CD4-positive, alpha-beta memory T cell (primary cell): ENCODE data around the gene ZNF318. TPM values are rescaled to one million over a fixed set of nuclear protein-coding genes. Genes with fewer than 3 reads are reported as not detected.
"Not testable (repeated sequence)": the region's sequence is repeated elsewhere in the genome, so short reads cannot be mapped to it uniquely, and the experiment has no call there.

ENCODE experiments used
- CTCF ChIA-PET: fragments of 350-600 bp; sonication (Branson Sonifier 250); formaldehyde crosslinking; loops from one replicate; lab custom pipeline; 2021; ENCODE audit warnings: inconsistent platforms; ENCODE audit not compliant: partially characterized antibody; lab: Charles Lee
- POLR2A ChIA-PET: fragments of 350-600 bp; sonication (Branson Sonifier 250); formaldehyde crosslinking; loops from one replicate; lab custom pipeline; 2021; ENCODE audit not compliant: partially characterized antibody; lab: Charles Lee
- DNase-seq, 5 donors: peaks; one replicate each; pipeline versions ENCODE4 v3.0.0 to v3.0.0-alpha.2; 2020 to 2022; ENCODE audit warnings: mixed read lengths in 1 of 5
- H3K27ac ChIP-seq: one replicate; pipeline ENCODE4 v1.7.0; 2013; ENCODE audit warnings: low read depth, low read length
- H3K27me3 ChIP-seq: 2 replicates; pipeline ENCODE4 v1.7.0; 2013; ENCODE audit warnings: mild to moderate bottlenecking, low read length, moderate library complexity; ENCODE audit not compliant: insufficient read depth
- H3K36me3 ChIP-seq: 2 replicates; pipeline ENCODE4 v1.7.0; 2013; ENCODE audit warnings: mild to moderate bottlenecking, low read length, moderate library complexity; ENCODE audit not compliant: insufficient read depth
- H3K4me1 ChIP-seq: 2 replicates; pipeline ENCODE4 v1.7.0; 2013; ENCODE audit warnings: mild to moderate bottlenecking, low read length, moderate library complexity; ENCODE audit not compliant: insufficient read depth
- H3K4me3 ChIP-seq, 2 donors: one replicate each; pipeline ENCODE4 v1.7.0; 2013; ENCODE audit warnings: low read length in 2 of 2, mild to moderate bottlenecking in 1 of 2
- H3K9me3 ChIP-seq, 2 donors: one replicate each; pipeline ENCODE4 v1.7.0; 2013; ENCODE audit warnings: low read length in 2 of 2, control low read depth in 1 of 2; ENCODE audit not compliant: control insufficient read depth in 1 of 2
- H3K27ac Mint-ChIP-seq, 7 donors: one replicate each; pipeline ENCODE4 v1.8.0; 2020 to 2021; ENCODE audit warnings: mixed read lengths in 7 of 7, mild to moderate bottlenecking in 6 of 7, inconsistent platforms in 3 of 7, moderate library complexity in 3 of 7
- H3K27me3 Mint-ChIP-seq, 2 donors: one replicate each; pipeline ENCODE4 v1.8.0; 2020 to 2021; ENCODE audit warnings: mixed read lengths in 2 of 2
- H3K36me3 Mint-ChIP-seq, 2 donors: one replicate each; pipeline ENCODE4 v1.8.0; 2020 to 2021; ENCODE audit warnings: mixed read lengths in 2 of 2, inconsistent platforms in 1 of 2, mild to moderate bottlenecking in 1 of 2
- H3K4me1 Mint-ChIP-seq, 4 donors: one replicate each; pipeline ENCODE4 v1.8.0; 2020 to 2021; ENCODE audit warnings: mixed read lengths in 4 of 4, mild to moderate bottlenecking in 1 of 4
- H3K4me3 Mint-ChIP-seq, 8 donors: one replicate each; pipeline ENCODE4 v1.8.0; 2020 to 2021; ENCODE audit warnings: mixed read lengths in 8 of 8, mild to moderate bottlenecking in 7 of 8, moderate library complexity in 6 of 8, inconsistent platforms in 3 of 8
- H3K9me3 Mint-ChIP-seq, 8 donors: one replicate each; pipeline ENCODE4 v1.8.0; 2020 to 2021; ENCODE audit warnings: mixed read lengths in 8 of 8, mild to moderate bottlenecking in 5 of 8, inconsistent platforms in 3 of 8, moderate library complexity in 1 of 8
- intact Hi-C: fragments of 100-400 bp; cut with micrococcal nuclease; formaldehyde crosslinking; loops from one replicate; pipeline ENCODE4 v1.15.1; 2023
- polyA plus RNA-seq, 2 donors: library from polyadenylated mRNA; unstranded; fragments of 300-500 nt; fragmentation: Illumina TruSeq; gene quantifications; one replicate each; pipeline ENCODE4 v1.2.3, GENCODE V29; 2021
- total RNA-seq, 2 experiments: library from RNA; stranded (reverse); gene quantifications; one replicate each; pipeline ENCODE4 v1.2.3, GENCODE V29; 2021

Gene ZNF318
- total and polyA plus RNA-seq, 4 experiments from 2014 or later, result 1.3 to 32.2 (median 18.8) TPM

- no peak overlapping the region for H3K4me3 ChIP-seq
- no peaks in the 10 kb centered on the region for H3K9me3 ChIP-seq
- Mint-ChIP-seq H3K27me3 (peaks cover 0 to 8% of the 10 kb centered on the region in 2 donors), H3K4me1 (peaks cover 37 to 65% (median 49%) of the 10 kb centered on the region in 4 donors), H3K36me3 (no peaks in the 10 kb centered on the region), H3K27ac (no peak overlapping the region), H3K9me3 (peaks cover 0 to 9% (median 1%) of the 10 kb centered on the region in 8 donors), H3K4me3 (no peak overlapping the region)
- intact Hi-C loops, result no loop called here
- H3K36me3 ChIP-seq, result no peaks in the 10 kb centered on the region
- POLR2A ChIA-PET, result interaction anchor here (0.9 to 1.2 kb wide), 3 partner anchors 20 to 460 kb away, joined by 3 to 5 read pairs (median 3); partner anchors contain the start of genes CNPY3 and ZNF318
- peaks cover 45% of the 10 kb centered on the region for H3K4me1 ChIP-seq
- CTCF ChIA-PET, result interaction anchor here (1.2 to 2.5 kb wide), 3 partner anchors 8 to 126 kb away, joined by 3 to 12 read pairs (median 10); partner anchors contain the start of gene CRIP3
- H3K27me3 ChIP-seq, result no peaks in the 10 kb centered on the region
- no peak for DNase-seq
- H3K27ac ChIP-seq, result no peak overlapping the region
These were observed 20.4 kb upstream of the ZNF318 start for GRCh38 chr6:43389730-43390295.

GRCh38 chr6:43386492-43386891 lies 17.0 kb upstream of the ZNF318 start:
- POLR2A ChIA-PET, result interaction anchor here (1.1 to 1.8 kb wide), 3 partner anchors 11 to 18 kb away, joined by 4 to 12 read pairs (median 5); partner anchors contain the start of gene ZNF318
- CTCF ChIA-PET, result interaction anchor here (1.3 kb wide), 1 partner anchor 51 kb away, joined by 3 read pairs; no protein-coding TSS in a partner anchor

GRCh38 chr6:43383021-43383667 lies 13.7 kb upstream of the ZNF318 start:
- no peaks in the 10 kb centered on the region for H3K9me3 ChIP-seq
- POLR2A ChIA-PET, result interaction anchor here (0.6 to 9.6 kb wide), 20 partner anchors 7 to 1036 kb away, joined by 3 to 197 read pairs (median 5); partner anchors contain the start of genes ABCC10, CNPY3, CRIP3 and GTPBP2
- peak overlapping the region in 1 of 2 donors; percentile 27 for H3K4me3 ChIP-seq
- intact Hi-C loops, result loop anchor here (1.0 to 5.0 kb wide), 4 partner anchors 14 to 211 kb away; partner anchors contain the start of genes SRF and ZNF318
- Mint-ChIP-seq H3K4me1 (peaks cover 49 to 75% (median 60%) of the 10 kb centered on the region in 4 donors), H3K36me3 (peaks cover 0 to 2% of the 10 kb centered on the region in 2 donors), H3K4me3 (peak overlapping the region; percentile 5 to 84 (median 71)), H3K27ac (peak overlapping the region; percentile 79 to 99 (median 95)), H3K9me3 (peaks cover 0 to 14% (median 6%) of the 10 kb centered on the region in 8 donors), H3K27me3 (no peaks in the 10 kb centered on the region)
- CTCF ChIA-PET, result interaction anchor here (0.5 to 4.2 kb wide), 14 partner anchors 8 to 486 kb away, joined by 3 to 21 read pairs (median 4); partner anchors contain the start of genes CRIP3 and ZNF318
- no peaks in the 10 kb centered on the region for H3K36me3 ChIP-seq
- H3K27me3 ChIP-seq, result no peaks in the 10 kb centered on the region
- no peak for DNase-seq
- H3K27ac ChIP-seq, result peak overlapping the region; percentile 75
- peaks cover 51% of the 10 kb centered on the region for H3K4me1 ChIP-seq

More at GRCh38 chr6:43386492-43386891, 17.0 kb upstream of the ZNF318 start:
- Mint-ChIP-seq H3K27me3 (peaks cover 0 to 8% of the 10 kb centered on the region in 2 donors), H3K27ac (peak overlapping the region in 6 of 7 donors; percentile 43 to 92 (median 84)), H3K4me3 (peak overlapping the region in 2 of 8 donors; percentile 28 to 64), H3K36me3 (peaks cover 0 to 2% of the 10 kb centered on the region in 2 donors), H3K9me3 (peaks cover 0 to 14% (median 5%) of the 10 kb centered on the region in 8 donors), H3K4me1 (peaks cover 54 to 74% (median 63%) of the 10 kb centered on the region in 4 donors)
- H3K4me3 ChIP-seq, result no peak overlapping the region
- no peaks in the 10 kb centered on the region for H3K9me3 ChIP-seq
- no peaks in the 10 kb centered on the region for H3K27me3 ChIP-seq
- H3K36me3 ChIP-seq, result no peaks in the 10 kb centered on the region
- DNase-seq, result peak in 3 of 5 donors; percentile 29 to 60 (median 36)
- H3K27ac ChIP-seq, result no peak overlapping the region
- intact Hi-C loops, result loop anchor here (1.0 kb wide), 1 partner anchor 120 kb away; no protein-coding TSS in a partner anchor
- peaks cover 67% of the 10 kb centered on the region for H3K4me1 ChIP-seq

DNA sequence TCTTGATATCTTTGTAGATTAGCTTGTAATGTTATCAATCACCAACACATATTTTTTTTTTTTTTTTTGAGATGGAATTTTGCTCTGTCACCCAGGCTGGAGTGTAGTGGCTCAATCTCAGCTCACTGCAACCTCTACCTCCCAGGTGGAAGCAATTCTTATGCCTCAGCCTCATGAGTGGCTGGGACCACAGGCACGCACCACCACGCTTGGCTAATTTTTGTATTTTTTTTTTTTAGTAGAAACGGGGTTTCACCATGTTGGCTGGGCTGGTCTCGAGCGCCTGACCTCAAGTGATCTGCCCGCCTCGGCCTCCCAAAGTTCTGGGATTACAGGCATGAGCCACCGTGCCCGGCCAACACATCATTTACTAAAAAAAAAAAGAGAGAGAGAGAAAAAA lies 11.4 kb upstream of the ZNF318 start:
- intact Hi-C loops, result loop anchor here (5.0 kb wide), 1 partner anchor 209 kb away; the partner anchor contains the start of gene SRF
- not testable (repeated sequence) for H3K36me3 ChIP-seq, DNase-seq, H3K27ac ChIP-seq, H3K27me3 Mint-ChIP-seq, H3K9me3 ChIP-seq, H3K36me3 Mint-ChIP-seq, H3K4me3 Mint-ChIP-seq, H3K4me3 ChIP-seq, H3K27me3 ChIP-seq
- peaks cover 50% of the 10 kb centered on the region for H3K4me1 ChIP-seq
- Mint-ChIP-seq H3K27ac (peak overlapping the region in 4 of 7 donors; percentile 8 to 74 (median 59)), H3K9me3 (peaks cover 0 to 14% (median 6%) of the 10 kb centered on the region in 8 donors), H3K4me1 (peaks cover 42 to 72% (median 59%) of the 10 kb centered on the region in 4 donors)
- ChIA-PET CTCF (interaction anchor here (1.5 to 4.2 kb wide), 2 partner anchors 12 to 17 kb away, joined by 3 to 21 read pairs; partner anchors contain the start of gene ZNF318), POLR2A (interaction anchor here (9.6 kb wide), 1 partner anchor 13 kb away, joined by 197 read pairs; the partner anchor contains the start of gene ZNF318)

- peaks cover 0 to 3% (median 0%) of the 10 kb centered on the region in 8 donors for H3K9me3 Mint-ChIP-seq
- Histone ChIP-seq H3K4me1 (peaks cover 29% of the 10 kb centered on the region), H3K9me3 (no peaks in the 10 kb centered on the region), H3K27ac (no peak overlapping the region), H3K4me3 (no peak overlapping the region), H3K27me3 (no peaks in the 10 kb centered on the region), H3K36me3 (no peaks in the 10 kb centered on the region)
- no peaks in the 10 kb centered on the region for H3K27me3 Mint-ChIP-seq
- POLR2A ChIA-PET, result interaction anchor here (1.1 to 9.6 kb wide), 2 partner anchors 11 to 49 kb away, joined by 3 to 197 read pairs; partner anchors contain the start of genes ABCC10 and ZNF318
- no peak overlapping the region for H3K27ac Mint-ChIP-seq
- no peaks in the 10 kb centered on the region for H3K36me3 Mint-ChIP-seq
- H3K4me1 Mint-ChIP-seq, result peaks cover 29 to 50% (median 40%) of the 10 kb centered on the region in 4 donors
- DNase-seq, result no peak
- CTCF ChIA-PET, result interaction anchor here (0.8 to 4.2 kb wide), 3 partner anchors 9 to 43 kb away, joined by 3 to 21 read pairs (median 7); partner anchors contain the start of gene ZNF318
- intact Hi-C loops, result no loop called here
- no peak overlapping the region for H3K4me3 Mint-ChIP-seq
These were observed 9.2 kb upstream of the ZNF318 start for GRCh38 chr6:43378631-43379030.

DNA sequence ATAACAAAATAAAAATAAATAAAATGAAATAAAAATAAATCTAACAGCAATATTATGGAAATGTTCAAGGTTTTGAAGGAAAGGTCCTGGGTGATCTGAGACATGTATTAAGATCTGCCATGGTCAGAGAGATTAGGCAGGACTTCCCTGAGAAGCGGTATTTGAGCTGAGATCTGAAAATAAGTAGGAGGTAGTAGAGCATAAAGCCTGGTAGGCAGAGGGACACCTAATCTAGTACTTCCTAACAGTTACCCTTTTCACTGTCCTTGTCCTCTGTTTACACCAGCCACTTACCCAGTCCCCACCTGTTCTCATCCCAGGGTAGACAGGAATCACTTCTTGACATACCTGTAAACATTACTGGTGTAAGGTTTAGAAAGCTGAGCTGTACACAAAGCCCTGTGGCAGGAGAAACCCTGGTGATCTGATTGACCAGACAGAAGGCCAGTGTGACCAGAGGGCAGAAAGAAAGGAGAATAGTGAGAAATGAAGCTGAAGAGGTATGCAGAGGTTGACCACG lies 8.3 kb upstream of the ZNF318 start:
- Mint-ChIP-seq H3K9me3 (peaks cover 0 to 3% (median 0%) of the 10 kb centered on the region in 8 donors), H3K27ac (peak overlapping the region in 1 of 7 donors; percentile 42), H3K36me3 (no peaks in the 10 kb centered on the region), H3K4me1 (peaks cover 21 to 41% (median 33%) of the 10 kb centered on the region in 4 donors), H3K4me3 (no peak overlapping the region), H3K27me3 (no peaks in the 10 kb centered on the region)
- H3K9me3 ChIP-seq, result no peaks in the 10 kb centered on the region
- ChIA-PET POLR2A (interaction anchor here (1.1 to 9.6 kb wide), 2 partner anchors 10 to 49 kb away, joined by 3 to 197 read pairs; partner anchors contain the start of genes ABCC10 and ZNF318), CTCF (interaction anchor here (1.2 to 1.5 kb wide), 3 partner anchors 8 to 49 kb away, joined by 3 to 7 read pairs (median 6); partner anchors contain the start of genes ABCC10 and ZNF318)
- H3K4me1 ChIP-seq, result peaks cover 21% of the 10 kb centered on the region
- H3K36me3 ChIP-seq, result no peaks in the 10 kb centered on the region
- H3K27ac ChIP-seq, result no peak overlapping the region
- DNase-seq, result no peak
- H3K4me3 ChIP-seq, result no peak overlapping the region
- intact Hi-C loops, result no loop called here
- no peaks in the 10 kb centered on the region for H3K27me3 ChIP-seq
